ENCODE results near the gene RLBP1.
A peak's percentile ranks its signal among the peaks of the same experiment; 100 is the strongest.

The RLBP1 gene

DNA sequence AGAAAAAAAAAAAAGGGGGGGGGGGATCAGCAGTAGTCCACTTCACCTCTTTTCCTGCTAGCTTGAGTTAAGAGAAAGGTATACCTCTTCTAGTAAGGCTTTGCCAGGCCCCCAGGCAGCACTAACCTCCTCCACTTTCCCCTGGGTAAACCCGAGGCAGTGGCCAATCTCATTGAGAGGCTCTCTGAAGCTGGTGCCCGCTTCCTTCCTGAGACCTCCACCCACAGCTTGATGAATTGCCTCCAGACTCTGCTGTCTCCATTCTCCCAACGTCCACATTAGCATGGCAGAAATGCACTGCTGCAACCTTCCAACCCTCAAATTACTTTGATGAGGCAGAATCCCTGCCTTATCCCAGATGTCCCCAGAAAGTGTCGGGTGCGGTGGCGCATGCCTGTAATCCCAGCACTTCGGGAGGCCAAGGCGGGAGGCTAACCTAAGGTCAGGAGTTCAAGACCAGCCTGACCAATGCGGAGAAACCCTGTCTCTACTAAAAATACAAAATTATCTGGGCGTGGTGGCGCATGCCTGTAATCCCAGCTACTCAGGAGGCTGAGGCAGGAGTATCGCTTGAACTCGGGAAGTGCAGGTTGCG, 15.3 kb downstream of the RLBP1 start:
- no peak for DNase-seq (ENCODE audit: low read depth)

DNA sequence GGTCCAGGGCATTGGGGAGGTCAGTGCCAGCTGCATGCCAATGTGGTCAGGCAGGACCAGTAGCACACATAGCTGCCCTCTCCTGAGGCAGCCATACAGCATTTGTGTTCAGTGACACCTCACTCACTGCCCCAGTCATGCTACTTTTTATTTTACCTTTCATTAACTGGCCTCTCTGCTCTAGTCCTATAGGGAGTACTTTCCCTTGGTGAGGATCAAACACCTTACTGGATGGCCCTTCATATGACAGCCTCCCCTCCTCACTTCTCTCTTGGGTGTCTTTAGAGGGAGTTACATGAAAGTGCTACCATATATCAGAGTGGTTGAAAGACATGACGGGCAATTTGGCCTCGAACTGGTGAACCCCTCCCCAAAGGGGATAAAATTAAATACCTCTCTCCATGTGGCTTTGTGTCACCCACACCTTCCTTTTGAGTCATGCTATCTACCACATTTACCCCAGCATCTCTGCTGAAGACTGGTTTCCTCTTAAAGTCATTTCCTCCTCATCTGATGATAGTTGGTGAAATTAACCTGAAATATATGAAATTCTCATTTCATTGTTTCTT, 17.6 kb downstream of the RLBP1 start:
- peak; percentile 8 for DNase-seq (ENCODE audit: low read depth)

DNA sequence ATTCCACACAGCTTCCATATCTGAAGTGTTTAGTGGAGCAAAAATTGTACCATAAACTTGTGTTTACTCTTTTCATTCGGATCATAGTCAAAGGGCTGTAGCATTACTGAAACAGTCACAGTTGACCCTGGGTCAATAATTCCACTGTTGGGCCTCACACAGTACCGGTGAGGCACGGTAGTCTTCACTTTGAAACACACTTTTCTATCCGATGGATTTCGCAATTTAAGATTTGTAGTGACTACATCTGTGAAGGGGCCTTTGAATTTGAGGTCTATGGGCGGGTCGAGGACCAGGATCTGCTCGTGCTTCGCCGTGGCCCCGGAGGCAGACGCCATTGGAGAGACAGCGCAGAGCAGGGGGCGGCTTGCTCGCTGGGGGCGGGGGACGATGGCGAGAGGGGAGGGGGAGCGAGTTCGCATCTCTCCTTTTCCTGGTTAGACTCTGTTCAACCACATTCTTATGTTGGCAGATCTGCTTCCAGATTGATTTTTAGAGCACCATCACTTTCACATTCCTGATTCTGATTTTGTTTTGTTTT, 19.8 kb downstream of the RLBP1 start:
- no peak for DNase-seq (ENCODE audit: low read depth)

GRCh38 chr15:89200182-89200581, 21.2 kb downstream of the RLBP1 start:
- no peak for DNase-seq (ENCODE audit: low read depth)

- DNase-seq (ENCODE audit: low read depth) = no peak
Measured at GRCh38 chr15:89199746-89200145, 21.6 kb downstream of the RLBP1 start.

DNA sequence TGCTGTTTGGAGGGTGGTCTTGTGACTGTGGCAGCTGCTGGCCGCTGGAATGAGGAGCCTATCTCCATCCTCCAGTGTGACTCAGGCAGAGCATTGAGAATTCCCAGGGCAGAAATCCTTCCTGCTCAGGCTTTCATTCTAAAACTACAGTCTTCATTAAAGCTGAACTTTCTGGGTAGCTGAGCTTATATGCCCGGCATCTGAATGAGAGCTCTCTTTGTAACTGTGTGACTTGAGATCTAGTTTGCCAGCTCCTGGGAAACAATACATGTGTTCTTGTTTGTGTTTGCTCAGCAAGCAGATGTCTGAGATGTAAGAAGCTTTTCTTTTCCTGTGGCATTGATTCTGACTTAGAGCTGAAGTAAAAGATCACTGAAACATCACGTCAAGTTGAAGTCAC, 22.4 kb downstream of the RLBP1 start:
- DNase-seq (ENCODE audit: low read depth) = no peak

- DNase-seq (ENCODE audit: low read depth) = no peak
Measured at GRCh38 chr15:89198196-89198595, 23.2 kb downstream of the RLBP1 start.

- DNase-seq (ENCODE audit: low read depth) = no peak
Measured at GRCh38 chr15:89197503-89197971, 23.8 kb downstream of the RLBP1 start.

GRCh38 chr15:89196994-89197393, 24.4 kb downstream of the RLBP1 start:
- DNase-seq (ENCODE audit: low read depth) = no peak

DNA sequence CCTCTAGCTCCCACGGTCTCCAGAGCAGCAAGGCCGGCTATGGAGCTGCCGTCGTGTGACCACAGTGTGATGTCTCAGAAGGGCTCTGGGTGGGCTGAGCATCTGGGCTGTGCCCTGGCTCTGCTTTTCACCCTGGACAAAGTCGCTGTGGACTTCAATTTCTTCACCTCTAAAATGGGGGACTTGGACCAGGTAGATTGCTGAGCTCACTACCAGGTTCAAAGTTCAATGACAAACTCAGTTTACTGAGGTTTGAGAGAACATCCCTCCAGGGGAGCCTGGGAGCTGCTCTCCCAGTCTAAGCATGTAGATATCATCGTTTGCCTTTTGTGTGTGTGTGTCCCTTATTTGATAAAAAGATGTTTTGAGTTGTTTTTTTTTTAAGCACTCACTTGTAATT, 25.1 kb downstream of the RLBP1 start:
- DNase-seq (ENCODE audit: low read depth) = no peak

GRCh38 chr15:89195836-89196235, 25.5 kb downstream of the RLBP1 start:
- DNase-seq (ENCODE audit: low read depth) = no peak

DNA sequence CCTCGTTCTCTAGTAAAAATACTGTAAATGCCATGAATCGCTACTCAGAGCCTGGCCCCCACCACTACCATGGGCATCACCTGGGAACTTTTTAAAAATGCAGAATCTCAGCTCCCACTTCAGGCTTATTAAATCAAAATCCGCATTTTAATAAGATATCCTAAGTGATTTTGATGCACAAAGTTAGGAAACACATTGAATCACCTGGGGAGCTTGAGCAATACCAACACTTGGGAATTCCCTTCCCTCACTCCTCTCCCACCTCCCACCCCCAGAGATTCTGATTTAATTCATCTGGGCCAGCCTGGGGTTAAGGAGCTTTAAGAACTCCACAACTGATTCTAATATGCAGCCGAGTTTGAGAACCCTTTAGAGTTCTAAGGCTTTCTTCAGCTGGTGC, 26.8 kb downstream of the RLBP1 start:
- DNase-seq (ENCODE audit: low read depth) = no peak

- no peak for DNase-seq (ENCODE audit: low read depth)
Measured at GRCh38 chr15:89192766-89193165, 28.6 kb downstream of the RLBP1 start.

DNA sequence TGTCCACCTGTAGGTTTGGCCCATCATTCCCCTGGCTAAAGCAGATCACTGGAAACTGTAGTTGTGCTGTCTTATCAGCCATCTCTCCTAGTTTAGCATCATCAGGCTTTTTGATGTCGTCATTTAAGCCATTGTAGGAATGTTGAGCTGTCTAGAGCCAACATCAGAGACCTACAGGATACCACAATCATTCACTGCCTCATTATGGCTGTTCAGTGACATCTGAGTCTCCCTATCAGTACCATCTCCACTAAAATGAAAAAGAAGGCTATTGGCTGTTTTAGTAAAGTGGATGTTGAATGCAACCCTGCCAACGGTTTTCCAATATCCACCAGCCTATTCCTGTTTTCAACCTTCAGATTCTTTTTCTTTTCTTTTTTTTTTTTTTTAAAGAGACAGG, 29.2 kb downstream of the RLBP1 start:
- DNase-seq (ENCODE audit: low read depth) = no peak

DNA sequence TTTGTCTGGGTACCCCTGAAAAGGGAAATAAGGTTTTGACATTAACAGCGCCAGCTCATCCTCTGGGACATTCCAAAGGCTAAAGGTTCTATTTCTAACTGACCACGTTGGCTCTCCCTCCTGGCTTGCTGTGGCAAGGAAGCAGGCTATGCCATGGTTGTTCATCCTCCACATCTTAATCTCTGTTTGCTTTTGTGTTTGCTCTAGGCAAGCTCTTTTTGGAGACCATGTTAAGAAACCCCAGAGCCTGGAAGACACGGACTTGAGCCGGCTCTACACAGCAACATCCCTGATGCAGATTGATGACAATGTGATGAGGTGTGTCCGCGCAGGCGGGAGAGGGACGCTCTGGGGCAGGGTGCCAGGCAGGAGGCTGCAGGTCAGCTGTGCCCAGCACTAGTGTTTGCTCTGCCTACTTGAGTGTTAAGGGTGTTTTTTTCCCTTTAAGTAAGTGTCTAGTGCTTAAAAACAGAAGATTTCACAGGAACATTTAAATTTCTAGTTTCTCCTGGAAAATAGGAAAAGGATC, 33.3 kb downstream of the RLBP1 start:
- DNase-seq (ENCODE audit: low read depth) = no peak

GRCh38 chr15:89187301-89187985, 33.9 kb downstream of the RLBP1 start:
- DNase-seq (ENCODE audit: low read depth) = no peak

DNA sequence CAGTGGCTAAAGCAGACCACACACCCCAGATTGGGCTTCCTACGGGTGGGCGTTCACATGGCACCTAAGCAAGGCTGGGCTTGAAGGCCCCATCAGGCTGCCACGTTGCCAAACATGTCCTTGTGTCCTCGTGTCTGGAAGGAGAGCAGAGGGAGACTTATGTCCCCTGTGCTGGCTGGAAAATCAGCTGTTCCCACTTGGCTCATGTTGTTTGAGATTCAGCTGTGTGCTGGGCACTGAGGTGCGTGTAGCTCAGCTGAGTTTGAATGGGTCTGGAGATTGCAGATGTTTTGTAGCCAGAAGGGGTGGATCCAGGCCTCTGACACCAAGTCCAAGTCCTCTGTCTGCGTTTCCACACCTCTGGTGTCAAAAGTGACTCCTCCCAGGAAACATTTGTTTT, 34.6 kb downstream of the RLBP1 start:
- DNase-seq (ENCODE audit: low read depth) = no peak

DNA sequence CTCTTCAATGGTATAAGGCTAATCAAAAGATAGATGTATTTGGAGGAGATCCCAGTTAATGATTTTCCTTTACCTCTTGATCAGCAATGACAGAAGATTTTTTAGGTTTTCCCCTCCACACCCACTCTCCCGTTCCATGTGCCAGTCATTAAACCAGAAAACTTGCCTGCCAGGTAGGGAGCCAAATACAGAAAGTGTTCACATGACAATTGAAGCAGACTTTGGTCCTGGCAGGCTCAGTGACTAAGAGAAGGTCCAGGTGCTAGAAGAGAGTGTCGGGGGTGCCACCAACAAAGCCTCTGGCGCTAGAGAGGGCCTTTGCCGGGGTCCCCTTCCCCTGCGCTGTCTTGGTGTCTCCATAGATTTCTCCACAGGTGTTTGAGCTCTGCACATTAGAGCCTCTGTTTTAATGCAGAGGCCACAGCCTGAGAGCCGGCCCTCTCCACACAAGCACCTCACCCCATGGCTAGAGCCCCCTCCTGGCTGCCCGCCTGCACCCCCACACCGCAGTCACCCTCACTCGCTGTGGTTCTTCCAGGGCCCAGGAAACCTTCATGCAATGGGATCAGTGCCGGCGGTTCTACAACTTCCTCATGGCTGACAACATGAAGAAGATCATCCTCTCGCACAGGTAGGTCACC, 36.4 kb downstream of the RLBP1 start:
- DNase-seq (ENCODE audit: low read depth) = no peak

- DNase-seq (ENCODE audit: low read depth) = no peak
Measured at GRCh38 chr15:89184357-89184756, 37.0 kb downstream of the RLBP1 start.

DNA sequence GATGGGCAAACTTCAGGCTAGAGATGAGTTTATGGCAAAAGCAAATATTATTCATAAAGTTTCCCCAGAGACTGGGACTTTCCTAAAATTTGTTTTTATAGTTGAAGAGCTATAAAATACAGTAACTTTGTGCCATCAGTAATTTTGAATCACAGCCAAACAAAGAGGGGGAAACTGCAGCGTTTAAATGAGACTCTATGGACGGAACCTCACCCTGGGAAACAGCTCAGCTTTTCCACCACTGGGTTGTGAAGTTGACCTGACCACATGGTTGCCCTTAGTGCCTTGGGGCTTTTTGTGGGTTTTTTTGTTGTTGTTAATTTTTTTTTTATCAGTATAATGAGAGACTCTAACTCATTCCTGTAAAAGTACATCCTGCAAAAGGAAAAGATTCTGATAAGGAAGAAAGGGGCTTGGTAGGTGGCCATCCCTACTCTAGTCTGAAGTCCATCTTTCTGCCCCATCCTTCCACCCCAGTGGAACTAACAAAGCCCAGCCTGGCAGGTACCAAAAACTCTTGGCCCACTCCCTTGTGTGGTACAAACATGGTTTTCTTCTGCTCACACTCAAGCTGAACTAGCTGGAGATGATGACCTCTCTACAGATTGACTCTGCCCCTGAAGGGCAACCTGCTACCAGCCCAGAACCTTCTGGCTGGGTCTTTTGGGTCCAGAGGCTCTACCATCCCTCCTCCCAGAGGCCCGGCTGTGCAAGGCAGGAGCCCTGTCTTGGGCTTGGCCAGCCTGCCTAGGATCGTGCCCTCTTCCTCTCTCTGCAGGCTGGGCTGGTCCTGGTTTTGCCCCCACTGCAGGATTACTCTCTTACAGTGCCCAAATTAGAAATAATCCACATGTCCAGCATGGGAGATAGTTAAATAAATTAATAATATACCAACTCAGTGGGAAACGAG, 41.2 kb downstream of the RLBP1 start:
- no peak for DNase-seq (ENCODE audit: low read depth)

- DNase-seq (ENCODE audit: low read depth) = no peak
Measured at GRCh38 chr15:89178307-89178977, 42.9 kb downstream of the RLBP1 start.
